Right lobe of liver (tissue), 4 donors: Measurements from ENCODE around the gene SRPK3.

ENCODE experiments used
- CTCF ChIP-seq, 4 donors: fragments of 200-600 bp in 3 of 4; fragments of 450-650 bp in 1 of 4; IDR thresholded peaks; one replicate each; pipeline versions ENCODE4 v1.5.1 to v1.8.0; 2016 to 2022; ENCODE audit warnings: antibody characterized with exemption in 4 of 4, mild to moderate bottlenecking in 2 of 4
- POLR2A ChIP-seq: fragments of 450-650 bp; IDR thresholded peaks from one replicate; pipeline ENCODE4 v1.6.1; 2017; ENCODE audit warnings: antibody characterized with exemption, mild to moderate bottlenecking
- donor health status: DM: no; HTN: no; CAD: no.
- donor health status: DM: no; HTN: no; CAD: no.
- donor health status: DM: no; HTN: yes; CAD: no.

DNA sequence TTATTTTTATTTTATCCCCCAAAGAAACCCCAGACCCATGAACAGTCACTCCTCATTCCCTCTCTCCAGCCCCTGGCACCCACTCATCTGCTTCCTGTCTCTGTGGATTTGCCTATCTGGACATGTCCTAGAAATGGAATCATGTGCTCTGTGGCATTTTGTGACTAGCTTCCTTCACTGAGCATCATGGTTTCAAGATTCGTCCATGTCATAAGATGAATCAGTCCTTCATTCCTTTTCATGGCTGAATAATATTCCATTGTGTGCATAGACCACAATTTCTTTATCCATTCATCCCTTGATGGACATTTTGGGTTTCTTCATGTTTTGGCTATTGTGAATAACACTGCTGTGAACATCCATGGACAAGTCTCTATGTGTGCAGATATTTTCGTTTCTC, 46.0 kb upstream of the SRPK3 start:
- TF ChIP-seq CTCF (IDR thresholded peaks at IDR 0.05) (no peak), POLR2A (no peak)
